Thoracic aorta (tissue), 2 donors: Measurements from ENCODE around the gene PTPRN2. TPM values are rescaled to one million over a fixed set of nuclear protein-coding genes. Genes with fewer than 3 reads are reported as not detected.

Experiments
- ATAC-seq: fragments of 150-250 bp; one replicate; pipeline ENCODE4 v1.8.0; 2017; ENCODE audit warnings: low read depth; ENCODE audit not compliant: insufficient number of reproducible peaks, low FRiP score
- DNase-seq: peaks from one replicate; pipeline ENCODE4 v3.0.0-alpha.2; 2020; ENCODE audit warnings: low spot score
- H3K27ac ChIP-seq, 2 donors: fragments of 200-600 bp; sonication (generic); 1 replicate in 1 of 2; 2 replicates in 1 of 2; pipeline ENCODE4 v1.5.1; 2016; ENCODE audit warnings: mild to moderate bottlenecking in 2 of 2, moderate library complexity in 2 of 2
- H3K27me3 ChIP-seq: fragments of 200-600 bp; sonication (generic); replicated peaks from 2 replicates; pipeline ENCODE4 v1.6.0; 2016; ENCODE audit warnings: mild to moderate bottlenecking; ENCODE audit not compliant: insufficient read depth
- H3K36me3 ChIP-seq: fragments of 200-600 bp; sonication (generic); one replicate; pipeline ENCODE4 v1.5.1; 2016
- H3K4me1 ChIP-seq, 2 donors: fragments of 200-600 bp; sonication (generic); 1 replicate in 1 of 2; 2 replicates in 1 of 2; pipeline versions ENCODE4 v1.5.1 to v1.6.0; 2016; ENCODE audit warnings: low read depth in 2 of 2, mild to moderate bottlenecking in 1 of 2; ENCODE audit not compliant: control insufficient read depth in 1 of 2
- H3K4me3 ChIP-seq: fragments of 200-600 bp; sonication (generic); 2 replicates; pipeline ENCODE4 v1.5.1; 2016; ENCODE audit warnings: mild to moderate bottlenecking
- H3K9me3 ChIP-seq: fragments of 200-600 bp; sonication (generic); 2 replicates; pipeline ENCODE4 v1.5.1; 2016
- total RNA-seq, 2 donors: library from RNA; depleted of rRNA; stranded (reverse); fragments of >200 nt; gene quantifications; one replicate each; pipeline versions ENCODE4 v1.1.0 to v1.2.3, GENCODE V29; 2016
- TF ChIP-seq, protein P1 (sequence below): fragments of 200-600 bp; sonication (generic); IDR thresholded peaks from one replicate; pipeline ENCODE4 v1.5.1; 2019; ENCODE audit warnings: antibody characterized with exemption

Gene PTPRN2
- total RNA-seq, 2 donors from 2014 or later = 2.2 to 3.1 TPM

DNA sequence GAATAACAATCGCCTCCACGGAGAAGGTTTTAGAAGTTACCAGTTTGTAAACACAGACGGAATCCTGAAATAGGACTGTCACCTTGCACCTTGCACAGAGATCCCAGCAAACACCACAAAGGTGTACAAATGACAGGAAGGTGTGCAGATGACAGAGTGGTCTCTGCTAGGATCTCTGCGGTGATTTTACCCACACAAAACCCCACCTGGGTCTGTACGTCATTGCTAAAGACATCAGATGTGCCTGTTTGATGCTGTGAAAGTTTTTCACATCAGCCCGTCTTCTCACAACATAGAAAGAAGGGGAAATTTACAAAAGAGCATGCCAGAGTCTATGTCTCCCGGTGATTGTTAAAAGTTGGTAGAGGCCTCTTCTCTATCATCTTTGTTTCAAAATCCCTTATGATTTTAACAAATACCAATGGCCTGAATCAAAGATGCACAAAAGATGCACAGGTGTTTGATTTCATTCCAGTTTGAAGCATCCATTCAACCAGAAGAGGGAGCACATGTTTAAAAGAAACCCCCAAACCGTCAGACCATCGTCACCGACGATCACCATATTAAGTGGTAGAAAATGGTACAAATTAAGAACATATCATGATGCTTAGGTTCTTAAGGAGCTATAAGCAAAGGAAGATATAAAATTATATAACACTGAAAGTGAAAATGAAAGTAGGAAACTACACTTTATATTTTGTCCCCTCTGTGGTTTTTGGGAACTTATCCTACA, 576.5 kb downstream of the PTPRN2 start:
- no peak for DNase-seq
- no peak for ATAC-seq
- H3K36me3 ChIP-seq = no peaks in the 10 kb centered on the region
- H3K27me3 ChIP-seq = no peaks in the 10 kb centered on the region
- no peaks in the 10 kb centered on the region for H3K4me1 ChIP-seq
- H3K27ac ChIP-seq = no peak overlapping the region
- H3K4me3 ChIP-seq = no peak overlapping the region
- TF ChIP-seq, protein P1, sequence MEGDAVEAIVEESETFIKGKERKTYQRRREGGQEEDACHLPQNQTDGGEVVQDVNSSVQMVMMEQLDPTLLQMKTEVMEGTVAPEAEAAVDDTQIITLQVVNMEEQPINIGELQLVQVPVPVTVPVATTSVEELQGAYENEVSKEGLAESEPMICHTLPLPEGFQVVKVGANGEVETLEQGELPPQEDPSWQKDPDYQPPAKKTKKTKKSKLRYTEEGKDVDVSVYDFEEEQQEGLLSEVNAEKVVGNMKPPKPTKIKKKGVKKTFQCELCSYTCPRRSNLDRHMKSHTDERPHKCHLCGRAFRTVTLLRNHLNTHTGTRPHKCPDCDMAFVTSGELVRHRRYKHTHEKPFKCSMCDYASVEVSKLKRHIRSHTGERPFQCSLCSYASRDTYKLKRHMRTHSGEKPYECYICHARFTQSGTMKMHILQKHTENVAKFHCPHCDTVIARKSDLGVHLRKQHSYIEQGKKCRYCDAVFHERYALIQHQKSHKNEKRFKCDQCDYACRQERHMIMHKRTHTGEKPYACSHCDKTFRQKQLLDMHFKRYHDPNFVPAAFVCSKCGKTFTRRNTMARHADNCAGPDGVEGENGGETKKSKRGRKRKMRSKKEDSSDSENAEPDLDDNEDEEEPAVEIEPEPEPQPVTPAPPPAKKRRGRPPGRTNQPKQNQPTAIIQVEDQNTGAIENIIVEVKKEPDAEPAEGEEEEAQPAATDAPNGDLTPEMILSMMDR = no peak
- no peaks in the 10 kb centered on the region for H3K9me3 ChIP-seq

DNA sequence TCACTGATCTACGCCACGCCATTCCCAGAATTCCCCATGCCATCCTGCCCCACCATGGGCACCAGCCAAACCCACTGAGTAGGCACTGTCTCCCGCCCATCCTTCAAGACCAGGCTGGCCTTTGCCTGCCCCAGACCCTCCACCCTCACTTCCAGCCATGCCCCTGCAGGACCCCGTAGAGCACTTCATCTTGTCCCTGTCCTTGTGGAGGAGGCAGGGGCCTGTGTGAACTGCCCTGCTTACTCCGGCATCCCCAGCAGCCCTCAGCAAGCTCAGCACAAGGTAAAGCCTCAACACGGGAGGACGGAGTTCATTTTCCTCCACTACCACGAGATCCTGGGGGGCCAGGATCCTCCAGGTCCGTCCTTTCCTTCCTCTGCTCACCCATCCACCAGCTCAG, 577.7 kb downstream of the PTPRN2 start:
- Histone ChIP-seq H3K27ac (no peak overlapping the region), H3K4me3 (no peak overlapping the region), H3K4me1 (no peaks in the 10 kb centered on the region), H3K27me3 (no peaks in the 10 kb centered on the region), H3K9me3 (no peaks in the 10 kb centered on the region), H3K36me3 (no peaks in the 10 kb centered on the region)
- DNase-seq = no peak
- no peak for ATAC-seq
- TF ChIP-seq, protein P1 = no peak

DNA sequence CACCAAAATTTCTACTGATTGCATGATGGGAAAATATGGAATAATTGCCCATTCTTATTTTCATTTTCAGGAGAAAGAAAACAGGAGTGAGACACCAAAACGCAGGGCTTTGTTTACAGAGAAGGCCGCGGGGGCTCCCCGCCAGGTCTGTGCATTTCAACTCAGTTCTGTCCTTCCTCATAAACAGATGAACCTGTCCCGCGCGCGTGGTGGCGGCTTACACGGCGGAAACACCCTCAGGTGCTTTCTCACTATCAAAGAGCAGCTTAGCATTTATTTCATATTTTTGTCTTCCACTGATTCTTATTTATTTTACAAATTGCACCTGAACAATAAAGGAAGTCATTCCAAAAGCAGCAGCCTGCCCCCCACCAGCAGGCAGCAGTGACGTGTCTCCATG, 579.4 kb downstream of the PTPRN2 start:
- peaks cover 0 to 12% of the 10 kb centered on the region in 2 donors for H3K4me1 ChIP-seq
- DNase-seq (no peak), ATAC-seq (no peak)
- no peaks in the 10 kb centered on the region for H3K27me3 ChIP-seq
- no peaks in the 10 kb centered on the region for H3K9me3 ChIP-seq
- TF ChIP-seq, protein P1 = no peak
- H3K27ac ChIP-seq = no peak overlapping the region
- H3K4me3 ChIP-seq = no peak overlapping the region
- no peaks in the 10 kb centered on the region for H3K36me3 ChIP-seq

DNA sequence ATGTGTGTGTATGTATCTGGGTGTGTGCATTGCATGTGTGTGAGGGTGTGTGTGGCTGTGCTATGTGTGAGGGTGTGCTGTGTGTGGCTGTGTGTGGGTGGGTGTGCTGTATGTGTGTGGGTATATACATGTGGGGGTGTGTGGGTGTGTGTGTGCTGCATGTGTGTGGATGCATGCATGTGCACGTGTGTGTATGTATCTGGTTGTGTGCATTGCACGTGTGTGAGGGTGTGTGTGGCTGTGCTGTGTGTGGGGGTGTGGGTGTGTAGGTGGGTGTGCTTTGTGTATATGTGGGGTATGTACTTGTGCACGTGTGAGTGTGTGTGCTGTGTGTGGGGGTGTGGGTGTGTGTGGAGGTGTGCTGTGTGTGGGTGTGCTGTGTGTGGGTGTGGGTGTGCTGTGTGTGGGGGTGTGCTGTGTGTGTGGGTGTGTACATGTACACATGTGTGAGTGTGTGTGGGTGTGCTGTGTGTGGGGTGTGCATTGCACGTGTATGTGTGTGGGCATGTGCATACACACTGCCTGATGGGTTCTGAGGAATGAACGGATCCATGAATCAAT, 579.8 kb downstream of the PTPRN2 start:
- peaks cover 0 to 12% of the 10 kb centered on the region in 2 donors for H3K4me1 ChIP-seq
- H3K27ac ChIP-seq = no peak overlapping the region
- DNase-seq = no peak
- no peak overlapping the region for H3K4me3 ChIP-seq
- H3K36me3 ChIP-seq = no peaks in the 10 kb centered on the region
- no peak for ATAC-seq
- TF ChIP-seq, protein P1 = no peak
- H3K27me3 ChIP-seq = no peaks in the 10 kb centered on the region
- H3K9me3 ChIP-seq = no peaks in the 10 kb centered on the region

DNA sequence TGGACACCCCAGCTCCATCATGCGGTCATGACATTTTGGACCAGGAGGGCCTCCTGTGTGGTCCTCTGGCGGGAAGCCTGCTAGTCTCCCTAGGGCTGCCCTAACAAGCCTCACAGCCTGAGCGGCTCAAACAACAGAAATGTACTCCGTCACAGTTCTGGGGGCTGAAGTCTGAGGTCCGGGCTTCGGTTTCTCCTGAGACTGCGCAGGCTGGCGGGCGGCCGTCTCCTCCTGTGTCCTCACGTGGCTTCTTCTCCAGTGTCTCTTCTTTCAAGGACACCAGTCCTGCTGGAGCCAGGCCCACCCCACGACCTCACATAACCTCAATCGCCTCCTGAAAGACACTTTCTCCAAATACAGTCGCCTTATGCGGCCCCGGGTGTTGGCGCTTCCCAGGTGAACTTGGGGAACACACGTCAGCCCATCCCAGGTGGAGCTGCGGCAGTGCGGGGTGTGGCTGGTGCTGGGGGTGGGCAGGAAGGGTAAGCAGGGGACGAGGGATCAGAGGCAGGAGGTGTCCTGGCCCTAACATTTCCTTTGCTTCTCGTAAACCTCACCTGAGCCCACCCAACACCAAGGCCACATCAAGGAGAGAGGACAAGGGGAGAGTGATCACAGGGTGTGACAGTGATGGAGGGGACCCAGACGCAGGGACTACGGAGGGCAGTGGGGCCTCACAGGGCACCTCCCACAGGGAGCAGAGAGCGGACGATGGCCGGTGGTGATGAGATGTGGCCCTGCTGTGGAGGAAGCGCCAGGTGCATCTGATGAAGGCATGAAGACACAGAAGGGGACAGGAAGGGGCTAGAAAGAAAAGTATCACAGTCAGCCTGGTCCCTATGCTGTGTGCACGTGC, 580.6 kb downstream of the PTPRN2 start:
- ATAC-seq = no peak
- H3K9me3 ChIP-seq = no peaks in the 10 kb centered on the region
- no peak for DNase-seq

More for the DNA sequence above, 580.6 kb downstream of the PTPRN2 start:
- Histone ChIP-seq H3K4me1 (peaks cover 0 to 12% of the 10 kb centered on the region in 2 donors), H3K27me3 (no peaks in the 10 kb centered on the region), H3K36me3 (no peaks in the 10 kb centered on the region), H3K4me3 (no peak overlapping the region), H3K27ac (no peak overlapping the region)
- TF ChIP-seq, protein P1 = no peak
